K562 (cell line): ENCODE results near the gene OBSCN. TPM values are rescaled to one million over a fixed set of nuclear protein-coding genes. Genes with fewer than 3 reads are reported as not detected.
A peak's percentile ranks its signal among the peaks of the same experiment; 100 is the strongest.

ENCODE experiments used
- BCL6 ChIP-seq: fragments of 250-450 bp; sonication (Bioruptor Pico); IDR thresholded peaks from 2 replicates; pipeline ENCODE4 v1.4.0; 2020
- BRF2 ChIP-seq: IDR thresholded peaks from 3 replicates; pipeline ENCODE4 v1.6.1; 2011; ENCODE audit warnings: borderline replicate concordance, mild to moderate bottlenecking; ENCODE audit not compliant: insufficient read length, insufficient read depth
- CSDE1 ChIP-seq, 2 experiments: fragments of 450-650 bp; IDR thresholded peaks; 2 replicates each; pipeline ENCODE4 v1.6.1; 2016; ENCODE audit warnings: mild to moderate bottlenecking in 1 of 2
- DDX20 ChIP-seq: fragments of 450-650 bp; IDR thresholded peaks from 2 replicates; pipeline ENCODE4 v1.6.1; 2016; ENCODE audit warnings: missing genetic modification characterization, low read depth, mild to moderate bottlenecking, missing compliant biosample characterization, moderate library complexity
- ESRRB ChIP-seq: fragments of 250-450 bp; sonication (Bioruptor Pico); IDR thresholded peaks from 2 replicates; pipeline ENCODE4 v1.5.0; 2020; ENCODE audit warnings: mild to moderate bottlenecking, moderate library complexity, borderline replicate concordance
- HDAC1 ChIP-seq, 2 experiments: fragments of 450-650 bp; IDR thresholded peaks; 2 replicates each; pipeline ENCODE4 v1.6.1; 2016 to 2017; ENCODE audit warnings: inconsistent platforms in 1 of 2, mild to moderate bottlenecking in 1 of 2, moderate library complexity in 1 of 2
- MITF ChIP-seq: IDR thresholded peaks from 2 replicates; pipeline ENCODE4 v1.6.1; 2014; ENCODE audit warnings: antibody characterized with exemption
- ZEB2 ChIP-seq: fragments of 450-650 bp; IDR thresholded peaks from 2 replicates; pipeline ENCODE4 v1.6.1; 2016
- polyA plus RNA-seq, 8 experiments: library from polyadenylated mRNA; depleted of rRNA in 4 of 8; stranded (reverse) in 5 of 8; unstranded in 3 of 8; fragments of >200 nt; fragmentation: Nextera tagmentation in 2 of 8; fragmentation: Illumina TruSeq in 1 of 8; extraction: Ambion mirVana in 2 of 8; extraction: Trizol in 1 of 8; gene quantifications; 2 replicates each; pipeline versions ENCODE4 v1.2.1 to v1.2.3, GENCODE V29; 2011 to 2014; ENCODE audit warnings: inconsistent platforms in 1 of 8, missing spikeins in 1 of 8
- total RNA-seq, 7 experiments: library from RNA; depleted of rRNA in 6 of 7; stranded (reverse); fragments of >200 nt in 6 of 7; fragmentation: Illumina TruSeq in 2 of 7; extraction: Trizol in 2 of 7; gene quantifications; 2 replicates each; pipeline versions ENCODE4 v1.2.1 to v1.2.3, GENCODE V29; 2011 to 2021; ENCODE audit warnings: low replicate concordance in 1 of 7
- TF ChIP-seq, protein P1 (sequence below), 2 experiments: IDR thresholded peaks in 1 of 2; conservative IDR thresholded peaks in 1 of 2; 2 replicates each; pipeline ENCODE4 v1.6.1; 2016; ENCODE audit warnings: low read depth in 2 of 2, mild to moderate bottlenecking in 1 of 2, missing compliant biosample characterization in 1 of 2, missing genetic modification characterization in 1 of 2, moderate library complexity in 1 of 2
- TF ChIP-seq, protein P2 (sequence below): IDR thresholded peaks from 2 replicates; pipeline ENCODE4 v1.6.1; 2012; ENCODE audit warnings: low read depth, low read length, improper control_type of control experiment, borderline replicate concordance

Gene OBSCN
- total and polyA plus RNA-seq, 9 of the 15 experiments (the other 6 are each of a cell fraction or from before 2014, with no cell fraction given) = 0.18 to 19.7 (median 3.6) TPM

DNA sequence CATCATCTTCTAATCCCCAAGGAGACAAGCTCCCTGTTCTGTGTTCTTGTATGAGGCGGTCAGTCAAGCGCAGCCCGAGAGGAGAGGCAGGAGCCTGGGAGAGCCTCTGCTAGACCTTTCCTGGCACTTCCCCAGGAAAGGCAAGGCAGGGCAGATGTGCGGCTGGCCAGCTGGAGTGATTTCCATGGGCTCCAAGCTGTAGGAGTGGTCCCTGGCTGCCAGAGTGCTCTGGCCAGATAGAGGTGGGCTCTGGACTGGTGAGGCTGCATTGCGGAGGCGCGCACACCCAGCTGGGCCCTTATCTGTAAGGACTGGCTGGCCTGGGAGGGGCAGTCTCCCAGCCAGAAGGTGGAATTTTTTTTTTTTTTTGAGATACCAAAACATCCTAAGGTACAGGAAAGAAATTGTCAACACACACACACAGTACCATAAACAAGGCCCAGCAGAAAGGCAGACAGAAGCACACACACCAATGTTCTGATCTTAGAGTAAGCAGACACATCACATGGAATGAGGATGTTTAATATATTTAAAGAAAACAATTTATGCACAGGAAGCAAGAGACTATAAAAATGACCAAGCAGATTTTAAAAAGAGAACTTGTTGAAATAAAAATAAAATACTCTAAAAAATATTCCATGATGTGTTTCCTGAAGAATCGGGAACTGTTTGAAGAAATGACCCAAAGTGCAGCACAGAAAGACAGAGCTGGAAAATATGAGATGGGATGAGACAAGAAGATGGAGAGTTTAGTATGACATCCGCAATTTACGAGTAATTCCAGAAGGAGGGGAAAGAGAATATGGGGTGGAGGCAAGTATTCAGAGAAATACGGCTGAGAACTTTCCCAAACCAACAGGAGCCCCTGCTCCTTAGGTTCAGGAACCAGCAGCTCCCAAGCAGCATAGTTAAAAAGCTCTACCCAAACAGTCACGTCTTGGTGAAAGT lies 28.8 kb upstream of the OBSCN start (continued):
- TF ChIP-seq, protein P1, sequence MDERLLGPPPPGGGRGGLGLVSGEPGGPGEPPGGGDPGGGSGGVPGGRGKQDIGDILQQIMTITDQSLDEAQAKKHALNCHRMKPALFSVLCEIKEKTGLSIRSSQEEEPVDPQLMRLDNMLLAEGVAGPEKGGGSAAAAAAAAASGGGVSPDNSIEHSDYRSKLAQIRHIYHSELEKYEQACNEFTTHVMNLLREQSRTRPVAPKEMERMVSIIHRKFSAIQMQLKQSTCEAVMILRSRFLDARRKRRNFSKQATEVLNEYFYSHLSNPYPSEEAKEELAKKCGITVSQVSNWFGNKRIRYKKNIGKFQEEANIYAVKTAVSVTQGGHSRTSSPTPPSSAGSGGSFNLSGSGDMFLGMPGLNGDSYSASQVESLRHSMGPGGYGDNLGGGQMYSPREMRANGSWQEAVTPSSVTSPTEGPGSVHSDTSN (CRISPR knock-in tag; IDR thresholded peaks at IDR 0.05; ENCODE audit: low read depth) = no peak
- TF ChIP-seq, protein P1 (tag; conservative IDR thresholded peaks at IDR 0.05; ENCODE audit: low read depth) = no peak
- TF ChIP-seq ZEB2 (peak; percentile 49; the same call in 1 of the 2 replicates), MITF (0 out of 2 replicates have a peak, but pooled peaks have one; percentile 18), DDX20 (no peak), ESRRB (no peak), HDAC1 (IDR thresholded peaks at IDR 0.05) (peak in 1 of 2 experiments; percentile 70; a peak in 2 of 4 replicates), BRF2 (no peak), BCL6 (CRISPR knock-in tag) (no peak), CSDE1 (IDR thresholded peaks at IDR 0.05) (no peak)
- TF ChIP-seq, protein P2, sequence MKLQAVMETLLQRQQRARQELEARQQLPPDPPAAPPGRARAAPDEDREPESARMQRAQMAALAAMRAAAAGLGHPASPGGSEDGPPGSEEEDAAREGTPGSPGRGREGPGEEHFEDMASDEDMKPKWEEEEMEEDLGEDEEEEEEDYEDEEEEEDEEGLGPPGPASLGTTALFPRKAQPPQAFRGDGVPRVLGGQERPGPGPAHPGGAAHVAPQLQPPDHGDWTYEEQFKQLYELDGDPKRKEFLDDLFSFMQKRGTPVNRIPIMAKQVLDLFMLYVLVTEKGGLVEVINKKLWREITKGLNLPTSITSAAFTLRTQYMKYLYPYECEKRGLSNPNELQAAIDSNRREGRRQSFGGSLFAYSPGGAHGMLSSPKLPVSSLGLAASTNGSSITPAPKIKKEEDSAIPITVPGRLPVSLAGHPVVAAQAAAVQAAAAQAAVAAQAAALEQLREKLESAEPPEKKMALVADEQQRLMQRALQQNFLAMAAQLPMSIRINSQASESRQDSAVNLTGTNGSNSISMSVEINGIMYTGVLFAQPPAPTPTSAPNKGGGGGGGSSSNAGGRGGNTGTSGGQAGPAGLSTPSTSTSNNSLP = peak; percentile 90
